Urothelium cell line (cell line): ENCODE data around the gene FGF14.

ENCODE experiments used
- DNase-seq: peaks from one replicate; pipeline ENCODE4 v3.0.0; 2011; ENCODE audit warnings: low spot score, mixed read lengths
- FAIRE-seq: peaks from 2 replicates; lab custom pipeline; 2011; peaks lifted over from hg19 to GRCh38; lab: Jason Lieb, UNC

FGF14 gene

DNA sequence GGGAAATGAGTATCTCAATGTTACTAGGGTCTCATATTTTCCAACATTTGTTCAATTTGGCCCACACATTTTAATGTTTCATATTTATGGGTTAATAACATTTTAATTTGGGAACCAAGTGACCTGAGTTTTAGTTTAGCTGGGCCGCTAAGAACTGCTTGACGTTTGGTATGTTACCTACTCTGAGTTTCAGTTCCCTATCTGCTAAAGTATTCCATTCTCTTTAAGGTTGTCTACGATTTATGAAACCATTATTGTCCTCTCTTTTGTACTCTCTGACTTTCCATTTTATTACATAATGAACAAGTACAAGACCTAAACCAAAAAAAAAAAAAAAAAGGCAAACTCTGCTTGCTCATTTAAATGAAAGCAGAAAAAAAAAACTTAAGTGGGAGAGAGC, 89.9 kb downstream of the FGF14 start:
- DNase-seq (no peak), FAIRE-seq (no peak)

DNA sequence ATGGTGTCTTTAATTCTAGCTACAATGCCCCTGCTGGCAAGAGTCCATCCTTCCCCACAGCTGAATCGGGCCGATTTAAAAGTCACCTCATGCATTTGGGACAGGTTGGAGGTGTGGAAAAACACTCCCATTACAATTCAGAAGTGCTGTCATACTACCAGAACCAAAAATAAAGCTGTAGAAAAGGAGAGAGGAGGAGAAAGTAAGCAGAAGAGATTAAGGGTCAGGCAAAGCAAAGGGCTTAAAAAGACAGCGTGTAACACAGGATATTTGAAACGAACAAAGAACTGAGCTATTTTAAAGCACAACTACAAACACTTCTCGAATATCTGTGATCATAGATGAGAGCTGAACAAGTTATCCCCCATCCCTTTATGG, 90.4 kb downstream of the FGF14 start:
- DNase-seq (no peak), FAIRE-seq (no peak)

DNA sequence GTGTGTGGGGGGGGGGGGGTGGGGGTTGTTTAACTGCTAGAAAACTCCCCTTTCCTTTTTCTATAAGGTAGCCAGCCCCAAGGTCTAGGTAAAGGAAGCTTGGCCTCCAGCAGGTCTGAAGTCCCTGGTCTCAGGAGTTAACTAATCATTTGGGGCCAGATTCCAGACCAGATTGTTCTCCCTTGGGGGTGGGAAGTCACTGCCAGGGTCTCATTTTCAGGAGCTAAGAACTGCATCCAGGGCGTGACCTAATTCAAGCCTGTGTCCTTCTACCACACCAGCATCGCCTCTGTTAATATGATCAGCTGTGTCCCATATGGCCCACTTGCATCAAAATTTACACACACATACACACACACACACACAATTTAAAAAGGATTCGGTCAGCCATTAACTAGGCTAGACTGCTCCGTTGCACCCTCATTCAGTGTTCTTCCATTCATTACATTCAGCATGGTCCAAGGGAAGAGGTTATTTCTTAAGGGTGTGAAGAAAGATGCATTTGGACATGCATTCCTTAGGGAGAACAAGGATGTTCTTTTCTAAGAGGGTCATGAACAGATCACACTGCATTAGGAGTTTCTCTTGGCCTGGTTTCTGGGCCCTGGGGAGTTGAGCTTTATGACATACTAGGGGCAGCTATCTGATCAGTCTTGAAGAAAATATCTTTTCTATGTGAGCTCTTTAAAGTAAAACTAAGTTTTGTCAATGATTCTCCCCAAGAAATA, 91.0 kb downstream of the FGF14 start:
- DNase-seq (no peak), FAIRE-seq (no peak)

DNA sequence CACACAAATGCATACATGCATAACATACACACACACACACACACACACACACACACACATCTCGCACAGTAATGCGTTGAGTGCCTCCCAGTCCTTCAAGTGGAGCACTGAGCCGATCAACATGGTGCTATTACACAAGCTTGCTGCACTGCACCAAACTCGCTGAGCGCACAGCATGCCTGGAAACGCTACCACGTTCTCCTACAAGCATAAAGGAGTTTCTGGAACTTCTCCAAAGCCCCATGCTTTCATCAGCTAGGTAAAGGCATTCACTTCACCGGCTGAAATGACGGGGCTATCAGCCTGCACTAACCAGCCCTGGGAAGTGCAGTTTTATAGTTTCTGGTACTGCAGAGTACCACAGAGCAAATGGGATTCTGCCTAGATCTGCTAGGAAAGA, 92.7 kb downstream of the FGF14 start:
- no peak for DNase-seq
- FAIRE-seq = no peak

DNA sequence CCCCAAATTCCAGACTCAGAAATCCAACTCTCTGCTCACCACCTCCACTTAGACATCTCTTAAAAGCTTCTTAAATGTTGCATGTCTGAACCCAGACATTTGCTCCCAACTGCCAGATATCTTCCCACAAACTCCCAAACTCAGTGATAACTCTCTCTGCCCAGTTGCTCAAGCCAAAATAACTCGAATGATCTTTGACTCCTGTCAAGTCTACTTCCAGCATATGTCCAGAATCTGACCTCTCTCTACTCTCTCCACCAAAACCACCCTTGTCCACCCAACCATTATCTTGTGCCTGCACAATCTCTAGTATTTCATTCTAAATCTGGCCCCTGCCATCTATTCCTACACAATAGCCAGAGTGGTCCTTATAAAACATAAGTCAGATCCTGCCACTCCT, 99.3 kb downstream of the FGF14 start:
- FAIRE-seq = no peak
- DNase-seq = no peak

DNA sequence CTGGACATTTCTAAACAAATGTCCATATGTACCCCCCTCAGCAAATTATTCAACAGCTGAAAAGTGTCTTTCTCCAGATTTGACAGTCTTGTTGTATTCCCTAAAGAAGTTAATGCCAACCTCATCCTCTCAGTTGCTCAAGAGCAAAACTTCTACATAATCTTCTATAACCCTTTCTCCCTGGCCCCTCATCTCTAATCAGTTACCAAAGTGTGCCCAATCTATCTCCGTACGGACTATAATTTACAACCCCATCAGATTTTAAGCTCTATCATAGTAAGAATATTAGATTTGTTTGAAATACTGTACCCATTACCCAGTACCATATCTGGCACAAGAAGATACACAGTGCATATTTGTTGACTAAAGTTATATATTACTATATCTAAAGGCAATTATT, 101.5 kb downstream of the FGF14 start:
- no peak for FAIRE-seq
- DNase-seq = no peak

DNA sequence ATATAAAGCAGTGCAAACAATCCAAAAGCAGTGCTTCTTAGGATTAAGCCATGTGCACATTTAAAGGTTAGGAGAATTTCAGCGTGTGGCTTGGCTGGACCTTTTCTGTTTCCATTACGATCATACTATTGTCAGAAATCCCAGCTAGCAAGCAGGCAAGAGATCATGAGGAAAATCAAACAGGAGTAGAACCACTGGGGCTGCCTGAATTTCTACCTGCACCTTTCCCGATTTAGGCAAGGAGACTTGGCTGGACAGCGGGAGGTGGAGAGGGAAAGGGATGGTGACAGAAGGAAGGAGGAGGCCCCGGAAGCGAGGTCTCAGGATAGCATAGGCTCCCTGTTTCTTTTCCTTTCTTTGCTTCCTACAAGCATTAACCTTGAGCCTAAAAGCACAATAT, 102.5 kb downstream of the FGF14 start:
- DNase-seq (no peak), FAIRE-seq (no peak)

DNA sequence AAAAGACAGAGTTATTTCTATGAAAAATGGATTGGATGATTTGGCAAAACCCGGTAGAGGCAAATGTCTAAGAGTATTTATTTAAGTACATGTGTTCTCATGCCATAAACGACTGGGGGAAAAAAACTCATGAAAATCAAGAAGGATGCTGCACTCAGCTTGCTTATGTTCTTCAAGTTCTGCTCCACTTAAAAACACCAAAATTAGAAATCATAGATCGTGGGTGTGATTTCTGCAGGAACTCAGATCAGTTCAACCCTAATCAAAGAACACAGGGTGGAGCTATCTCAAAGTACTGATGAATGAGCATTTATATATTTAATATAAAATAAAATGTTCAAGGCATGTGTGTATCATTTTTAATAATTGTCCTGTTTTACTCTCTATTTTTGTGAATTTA, 103.8 kb downstream of the FGF14 start:
- FAIRE-seq (no peak), DNase-seq (no peak)

DNA sequence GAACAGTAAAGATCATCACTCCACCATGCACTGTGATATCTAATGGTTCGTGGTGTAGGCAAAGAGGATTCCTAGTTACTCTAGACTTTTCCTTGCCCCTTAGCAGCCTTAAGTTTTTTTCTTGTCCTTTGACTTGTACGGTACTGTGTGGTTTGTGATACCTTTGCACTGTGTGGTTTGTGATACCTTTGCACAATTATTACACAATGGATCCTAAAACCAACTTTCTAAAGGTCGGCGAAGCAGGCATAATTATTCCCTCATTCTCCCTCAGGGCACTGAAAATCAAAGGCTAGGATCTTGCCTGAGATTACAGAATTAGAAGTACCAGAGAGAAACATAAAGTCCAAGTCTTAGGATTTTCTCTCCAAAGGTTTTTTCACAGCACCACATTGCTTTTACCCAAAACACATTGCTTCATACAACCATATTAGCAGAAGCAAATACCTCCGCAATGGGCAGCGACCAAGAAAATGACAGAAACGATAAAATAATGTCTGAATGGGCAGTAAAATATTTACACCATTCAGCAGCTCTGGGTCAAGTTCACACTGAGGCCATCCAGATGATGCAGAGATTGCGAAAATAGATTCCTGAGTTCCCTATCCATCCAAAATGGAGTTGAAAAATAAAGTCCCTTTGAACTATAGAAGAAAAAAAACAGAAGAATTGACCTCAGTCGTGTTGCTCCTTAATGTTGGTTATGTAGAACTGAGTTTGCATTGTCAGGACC, 106.4 kb downstream of the FGF14 start:
- DNase-seq (no peak), FAIRE-seq (no peak)

DNA sequence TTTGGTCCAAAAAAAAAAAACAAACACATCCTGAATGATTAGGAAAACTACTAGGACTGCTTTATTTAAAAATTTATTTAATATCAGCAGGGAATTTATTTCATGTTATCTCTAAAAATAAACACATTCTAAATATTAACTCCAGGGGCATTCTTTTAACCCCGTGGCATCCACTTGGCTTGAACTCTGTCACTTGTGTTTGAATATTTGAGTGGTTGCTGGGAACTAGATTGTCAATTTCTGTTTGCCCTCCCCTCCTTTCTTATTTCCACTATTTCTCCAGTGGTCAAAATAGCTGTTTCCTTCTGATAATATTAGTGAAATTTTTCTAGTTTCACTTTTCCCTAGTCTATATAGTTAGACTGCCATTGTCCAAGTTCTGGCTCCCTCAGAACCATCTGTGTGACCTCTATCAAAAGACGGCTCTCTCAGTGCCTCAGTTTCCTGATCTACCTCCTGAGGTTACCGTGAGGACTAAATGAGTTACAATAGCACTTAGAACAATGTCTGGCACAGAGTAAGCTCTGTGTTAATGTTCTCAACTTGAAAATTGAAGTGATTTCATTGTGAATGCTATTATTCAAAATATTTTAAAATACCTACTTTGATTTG, 107.3 kb downstream of the FGF14 start:
- no peak for FAIRE-seq
- DNase-seq = no peak

DNA sequence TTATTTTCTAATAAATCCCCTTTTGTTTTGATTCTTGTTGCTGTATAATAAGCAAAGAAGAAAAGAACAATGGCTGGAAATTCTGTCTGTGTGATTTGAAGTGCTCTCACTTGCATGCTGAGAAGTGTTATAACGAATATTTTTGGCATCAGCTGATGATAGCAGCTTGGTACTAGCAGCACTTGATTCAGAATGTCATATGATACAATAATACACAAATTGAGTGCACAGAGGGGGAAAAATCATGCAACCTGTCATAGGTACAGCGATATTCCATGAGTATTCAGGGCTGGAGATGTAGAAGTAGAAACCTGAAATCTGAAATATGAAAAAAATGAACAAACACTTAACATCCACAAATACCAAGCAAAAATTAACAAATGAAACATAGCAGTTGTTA, 108.1 kb downstream of the FGF14 start:
- DNase-seq (no peak), FAIRE-seq (no peak)

DNA sequence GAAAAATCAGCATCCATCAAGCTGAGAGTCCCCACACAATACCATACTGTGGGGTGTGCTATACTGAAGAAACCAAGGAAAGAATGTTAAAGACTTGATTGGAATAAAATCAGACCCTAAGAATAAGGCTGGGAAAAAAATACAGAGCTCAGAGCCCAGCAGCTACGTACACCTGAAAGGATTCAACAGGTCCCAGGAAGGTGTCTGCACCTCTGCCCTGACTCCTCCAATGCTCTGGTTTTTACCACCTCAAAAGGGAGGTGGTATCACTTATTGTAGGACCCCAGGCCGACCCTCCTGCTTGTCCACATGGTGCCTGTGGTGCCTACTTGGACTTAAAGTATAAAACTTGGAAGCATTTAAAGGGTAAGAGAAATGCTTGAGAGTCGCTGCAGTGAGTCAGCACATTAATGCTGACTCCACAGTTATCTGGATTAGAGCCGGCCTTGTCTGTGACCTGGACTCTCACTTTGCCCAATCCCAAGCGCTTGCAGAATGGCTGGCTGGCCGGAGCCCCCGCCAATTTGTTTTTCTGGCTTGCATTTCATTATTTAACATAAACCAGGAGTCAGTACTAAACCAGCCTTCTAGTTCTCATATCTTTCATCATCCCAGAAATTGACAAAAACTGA, 110.1 kb downstream of the FGF14 start:
- FAIRE-seq = no peak
- DNase-seq = no peak

DNA sequence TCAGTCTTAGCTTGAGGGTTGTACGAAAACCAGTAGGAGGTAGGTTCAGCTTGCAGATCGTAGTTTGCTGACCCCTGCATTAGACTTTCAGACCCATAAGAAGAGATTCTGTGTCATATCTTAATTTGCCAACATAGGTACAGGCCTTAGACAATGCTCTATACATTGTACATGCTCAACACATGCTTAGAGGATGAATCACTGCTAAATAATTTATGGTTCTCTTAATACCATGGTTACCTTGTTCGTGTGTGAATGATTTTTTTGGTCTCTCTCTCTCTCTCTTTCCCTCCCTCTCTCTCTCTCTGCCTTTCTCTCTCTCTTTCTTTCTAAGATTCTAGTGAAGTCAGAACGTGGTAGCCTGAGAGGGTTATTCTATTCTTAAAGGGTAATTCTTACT, 112.2 kb downstream of the FGF14 start:
- FAIRE-seq = no peak
- no peak for DNase-seq

DNA sequence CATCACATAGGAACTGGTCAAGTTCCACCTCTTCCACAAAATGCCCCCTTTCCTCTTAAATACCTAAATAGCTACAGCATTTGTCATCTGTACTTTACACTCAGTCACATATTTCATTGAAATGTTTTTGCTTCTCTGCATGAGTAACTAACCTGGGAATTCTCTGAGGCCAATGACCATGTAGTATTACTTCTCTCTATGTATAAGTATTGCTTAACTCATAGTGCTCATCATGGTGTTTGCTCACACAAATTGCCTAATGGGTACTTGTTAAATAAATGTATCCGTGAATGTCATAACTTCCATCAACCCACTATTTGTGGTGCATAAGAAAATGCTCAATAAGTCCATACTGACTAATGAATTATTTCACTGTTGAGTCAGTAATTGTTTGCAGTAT, 115.5 kb downstream of the FGF14 start:
- DNase-seq (no peak), FAIRE-seq (no peak)

DNA sequence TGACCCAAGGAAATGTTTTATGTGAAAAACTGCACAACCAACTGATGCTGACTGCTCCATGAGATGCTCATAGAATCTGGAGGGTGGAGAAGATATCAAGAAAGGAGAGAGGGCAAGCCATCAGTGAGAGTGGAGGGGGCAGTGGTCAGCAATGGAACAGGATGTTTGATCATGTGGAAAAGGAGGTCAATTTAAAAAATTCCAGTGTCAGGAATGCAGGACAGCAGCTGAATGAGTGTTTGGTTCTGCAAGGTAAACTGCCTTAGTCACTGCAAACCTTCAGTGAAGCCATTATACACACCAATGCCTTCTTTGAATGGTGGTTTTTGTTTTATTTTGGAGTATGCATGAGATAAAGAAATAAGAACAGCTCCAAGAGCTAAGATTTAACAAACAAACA, 121.5 kb downstream of the FGF14 start:
- FAIRE-seq (no peak), DNase-seq (no peak)

DNA sequence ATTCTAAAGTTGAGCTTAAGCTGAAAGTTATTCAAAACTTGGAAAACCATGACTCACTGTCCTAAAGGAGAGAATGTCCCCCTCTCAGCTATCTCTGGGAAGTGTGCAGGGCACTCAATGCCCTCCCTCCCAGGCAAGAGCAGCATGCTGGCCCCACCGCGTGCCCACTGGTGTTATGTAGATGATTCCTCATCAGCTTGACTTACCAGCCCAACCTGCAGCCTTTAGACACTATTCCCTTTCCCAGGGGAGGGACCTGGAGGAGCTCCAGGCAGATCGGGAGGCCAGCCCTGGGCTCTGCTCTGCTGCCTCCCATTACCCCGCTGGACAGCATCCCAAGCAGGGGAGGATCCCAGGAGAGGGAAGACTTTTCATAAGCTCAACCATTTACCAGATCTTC, 124.6 kb downstream of the FGF14 start:
- FAIRE-seq = no peak
- DNase-seq = no peak

DNA sequence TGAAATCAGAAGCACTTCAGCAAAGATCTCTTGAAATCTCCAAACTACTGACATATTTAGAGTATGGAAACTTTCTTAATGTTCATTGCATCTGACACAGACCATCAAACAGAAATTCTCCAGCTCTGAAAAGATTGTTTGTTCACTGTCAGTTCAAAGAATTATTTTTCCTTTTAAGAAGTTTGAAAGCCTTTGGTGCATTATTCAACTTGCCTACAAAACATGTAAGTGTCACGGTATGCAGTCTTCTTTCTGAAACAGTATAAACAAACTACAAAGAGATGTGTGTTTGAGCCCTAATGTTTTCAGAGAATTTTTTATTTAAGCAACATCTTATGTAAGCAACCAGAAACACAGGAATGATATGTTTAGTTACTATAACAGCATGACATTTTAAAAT, 125.4 kb downstream of the FGF14 start:
- DNase-seq = no peak
- FAIRE-seq = no peak

DNA sequence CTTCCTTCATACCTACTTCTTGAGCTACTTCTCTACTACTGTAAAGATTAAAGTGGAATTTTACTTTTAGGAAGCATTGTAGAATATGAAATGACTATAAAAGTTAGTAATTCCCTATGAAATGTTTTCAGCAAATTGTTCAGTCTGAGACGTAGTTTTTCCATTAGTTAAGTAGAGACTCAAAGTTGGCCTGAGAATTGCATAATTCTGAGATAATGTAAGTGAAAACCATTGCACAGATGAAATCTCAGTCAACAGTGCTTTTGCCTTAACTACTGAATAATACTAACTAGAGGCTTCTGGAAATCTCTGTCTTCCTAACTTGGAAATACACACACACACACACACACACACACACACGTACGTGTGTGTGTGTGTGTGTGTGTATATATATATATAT, 125.9 kb downstream of the FGF14 start:
- DNase-seq (no peak), FAIRE-seq (no peak)

DNA sequence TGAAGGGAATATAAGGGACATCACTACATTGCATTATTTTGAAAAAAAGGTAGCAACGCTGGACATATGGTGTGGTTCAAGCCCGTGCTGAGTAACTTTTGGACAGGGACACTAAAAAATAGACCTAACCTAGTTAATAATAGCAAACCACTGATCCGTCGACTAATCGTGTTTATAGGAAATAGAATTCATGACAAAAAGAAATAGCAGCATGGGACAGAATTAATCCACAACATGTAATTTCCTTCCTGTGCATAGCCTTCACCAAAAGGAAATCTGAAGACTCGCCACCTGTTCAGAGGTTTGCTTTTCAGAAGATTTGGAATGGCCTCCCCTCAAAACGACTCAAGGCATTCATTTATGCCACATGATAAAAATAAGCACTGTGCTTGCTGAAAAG, 128.7 kb downstream of the FGF14 start:
- DNase-seq (no peak), FAIRE-seq (no peak)

DNA sequence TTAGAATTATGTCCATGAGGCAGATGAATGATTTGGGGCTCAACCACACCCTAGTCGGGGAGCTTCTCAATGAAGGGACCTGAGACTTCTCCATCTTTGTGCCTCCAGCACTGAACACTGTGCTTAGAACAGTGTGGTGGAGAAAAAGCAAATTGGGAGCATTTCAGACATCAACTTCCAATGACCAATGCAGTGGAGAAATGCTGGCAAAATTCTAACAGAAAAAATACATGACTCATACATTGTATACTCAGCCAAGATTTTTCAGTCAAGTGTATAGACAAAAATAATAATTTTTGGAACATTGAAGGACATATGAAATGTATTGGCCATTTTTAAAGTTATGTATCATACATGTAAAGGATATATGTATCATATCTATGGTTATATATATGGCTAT, 134.7 kb downstream of the FGF14 start:
- FAIRE-seq (no peak), DNase-seq (no peak)

DNA sequence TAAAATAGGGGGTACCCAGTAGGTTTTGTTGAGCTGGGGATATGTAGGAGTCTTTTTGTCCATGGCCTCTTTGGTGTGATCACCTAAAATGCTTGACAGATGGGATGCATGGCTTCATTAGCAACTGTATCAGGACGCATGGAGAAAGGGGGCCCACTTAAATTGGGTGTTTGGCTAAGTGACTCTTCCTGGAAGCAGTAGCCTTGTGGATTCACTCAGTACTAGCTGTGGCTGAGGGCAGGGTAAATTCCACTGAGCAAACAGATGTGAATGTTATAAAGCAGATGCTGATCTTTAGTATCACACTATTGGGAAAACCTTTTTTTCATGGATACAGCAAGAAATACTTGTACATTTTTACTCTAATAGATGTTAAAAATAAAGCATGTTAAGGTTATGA, 140.0 kb downstream of the FGF14 start:
- FAIRE-seq (no peak), DNase-seq (no peak)

DNA sequence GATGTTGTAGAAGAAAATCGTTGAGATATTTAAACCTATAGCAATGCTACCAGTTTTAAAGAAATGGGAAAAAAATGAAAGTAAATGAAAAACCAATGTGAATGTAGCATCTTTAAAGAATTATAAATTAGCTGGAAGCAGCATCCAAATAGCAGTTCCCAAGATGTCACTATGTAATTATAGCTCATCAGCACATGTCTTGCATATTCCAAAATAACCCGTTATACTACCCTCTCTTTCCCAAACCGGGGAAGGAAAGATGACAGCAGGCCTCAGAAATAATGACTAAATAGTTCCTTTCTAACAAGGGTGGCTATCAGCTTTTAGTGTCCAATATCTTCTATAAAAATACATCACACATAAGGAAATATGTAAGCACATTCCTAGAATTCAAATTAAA, 140.5 kb downstream of the FGF14 start:
- FAIRE-seq = no peak
- DNase-seq = no peak
